Measurements from ENCODE around the gene CYB5A.
"Not testable (repeated sequence)": the region's sequence is repeated elsewhere in the genome, so short reads cannot be mapped to it uniquely, and the experiment has no call there.

Gene CYB5A

GRCh38 chr18:74294526-74294925 is 2.8 kb upstream of the CYB5A start:
- no peak for DNase-seq (ENCODE audit: low read depth)

GRCh38 chr18:74292982-74293381 is 1.2 kb upstream of the CYB5A start:
- not testable (repeated sequence) for DNase-seq (ENCODE audit: low read depth)

GRCh38 chr18:74292541-74292858 is 737 bp upstream of the CYB5A start:
- DNase-seq (ENCODE audit: low read depth): no peak

- no peak for DNase-seq (ENCODE audit: low read depth)
These were observed 342 bp downstream of the CYB5A start for GRCh38 chr18:74291472-74291770.

GRCh38 chr18:74290794-74291471 is 830 bp downstream of the CYB5A start:
- DNase-seq (ENCODE audit: low read depth): no peak

- no peak for DNase-seq (ENCODE audit: low read depth)
These were observed 1.7 kb downstream of the CYB5A start for GRCh38 chr18:74290021-74290420.

- no peak for DNase-seq (ENCODE audit: low read depth)
These were observed 2.6 kb downstream of the CYB5A start for GRCh38 chr18:74289137-74289536.

GRCh38 chr18:74288730-74289129 is 3.0 kb downstream of the CYB5A start:
- no peak for DNase-seq (ENCODE audit: low read depth)

- no peak for DNase-seq (ENCODE audit: low read depth)
These were observed 3.7 kb downstream of the CYB5A start for GRCh38 chr18:74288041-74288440.

- no peak for DNase-seq (ENCODE audit: low read depth)
These were observed 4.9 kb downstream of the CYB5A start for GRCh38 chr18:74286856-74287255.

- no peak for DNase-seq (ENCODE audit: low read depth)
These were observed 5.5 kb downstream of the CYB5A start for GRCh38 chr18:74286106-74286855.

GRCh38 chr18:74285583-74285982 is 6.2 kb downstream of the CYB5A start:
- not testable (repeated sequence) for DNase-seq (ENCODE audit: low read depth)

GRCh38 chr18:74284980-74285355 is 6.8 kb downstream of the CYB5A start:
- no peak for DNase-seq (ENCODE audit: low read depth)

- DNase-seq (ENCODE audit: low read depth): no peak
These were observed 7.4 kb downstream of the CYB5A start for GRCh38 chr18:74284191-74284979.

GRCh38 chr18:74283646-74284045 is 8.1 kb downstream of the CYB5A start:
- no peak for DNase-seq (ENCODE audit: low read depth)

GRCh38 chr18:74282755-74283554 is 8.8 kb downstream of the CYB5A start:
- no peak for DNase-seq (ENCODE audit: low read depth)

GRCh38 chr18:74281980-74282754 is 9.6 kb downstream of the CYB5A start:
- no peak for DNase-seq (ENCODE audit: low read depth)

- DNase-seq (ENCODE audit: low read depth): no peak
These were observed 10.5 kb downstream of the CYB5A start for GRCh38 chr18:74281011-74281979.

- DNase-seq (ENCODE audit: low read depth): no peak
These were observed 12.8 kb downstream of the CYB5A start for GRCh38 chr18:74278983-74279382.

GRCh38 chr18:74278058-74278457 is 13.7 kb downstream of the CYB5A start:
- no peak for DNase-seq (ENCODE audit: low read depth)
